Measurements from ENCODE around the gene FKBP2. TPM values are rescaled to one million over a fixed set of nuclear protein-coding genes. Genes with fewer than 3 reads are reported as not detected.

Gene FKBP2
- total RNA-seq, 1 experiment from 2014 or later, result 57.2 TPM

GRCh38 chr11:64292460-64293254, 51.8 kb downstream of the FKBP2 start:
- Mint-ChIP-seq H3K27ac (no peak overlapping the region), H3K9me3 (no peaks in the 10 kb centered on the region), H3K4me3 (peak overlapping the region; percentile 60), H3K36me3 (no peaks in the 10 kb centered on the region), H3K4me1 (peaks cover 12% of the 10 kb centered on the region), H3K27me3 (ENCODE audit: low read depth) (peaks cover 83% of the 10 kb centered on the region)
- POLR2A ChIA-PET, result interaction anchor here (0.8 kb wide), 1 partner anchor 8 kb away, joined by 3 read pairs; no protein-coding TSS in a partner anchor
- ATAC-seq (peak; percentile 27), DNase-seq (ENCODE audit: low spot score) (no peak)
- TF ChIP-seq USF2 (CRISPR knock-in tag; IDR thresholded peaks at IDR 0.05), result no peak
- TF ChIP-seq HMGA2 (CRISPR knock-in tag; IDR thresholded peaks at IDR 0.05), result no peak
- TF ChIP-seq ATF6 (CRISPR knock-in tag; IDR thresholded peaks at IDR 0.05), result no peak
- TF ChIP-seq JUN (CRISPR knock-in tag; IDR thresholded peaks at IDR 0.05), result no peak
- no peak for TF ChIP-seq IRF2 (CRISPR knock-in tag; IDR thresholded peaks at IDR 0.05; ENCODE audit: borderline replicate concordance, low read depth)
- peak; percentile 57 for TF ChIP-seq PRDM15 (CRISPR knock-in tag; IDR thresholded peaks at IDR 0.05)
- TF ChIP-seq ZMAT4 (CRISPR knock-in tag; IDR thresholded peaks at IDR 0.05), result no peak
- CTCF ChIA-PET, result interaction anchor here (0.6 to 12.5 kb wide), 7 partner anchors 10 to 88 kb away, joined by 3 to 151 read pairs (median 3); partner anchors contain the start of genes ESRRA, PRDX5 and TRMT112

Other genes starting within 250 kb of the FKBP2 start
- gene FLRT1, start 205.2 kb upstream of the FKBP2 start, total RNA-seq (2021), result 0.14 to 0.20 TPM (median 0.16 TPM) in 3 replicates
- gene MACROD1, start 75.0 kb upstream of the FKBP2 start, total RNA-seq (2021), result 36.9 to 54.4 TPM (median 52.9 TPM) in 3 replicates
- gene STIP1, start 54.9 kb upstream of the FKBP2 start, total RNA-seq (2021), result 291 to 296 TPM (median 296 TPM) in 3 replicates
- gene FERMT3, start 34.4 kb upstream of the FKBP2 start, total RNA-seq (2021), result 3.8 to 8.2 TPM (median 3.8 TPM) in 3 replicates
- gene TRPT1, start 14.9 kb upstream of the FKBP2 start, total RNA-seq (2021), result 52.3 to 58.8 TPM (median 53.2 TPM) in 3 replicates
- 59.1 to 64.4 TPM (median 60.1 TPM) in 3 replicates for gene NUDT22, start 14.8 kb upstream of the FKBP2 start, total RNA-seq (2021)
- gene DNAJC4, start 10.5 kb upstream of the FKBP2 start, total RNA-seq (2021), result 26.0 to 27.2 TPM (median 27.1 TPM) in 3 replicates
- 51.7 to 62.2 TPM (median 59.7 TPM) in 3 replicates for gene VEGFB, start 6.5 kb upstream of the FKBP2 start, total RNA-seq (2021)
- 435 to 471 TPM (median 458 TPM) in 3 replicates for gene PPP1R14B, start 5.8 kb downstream of the FKBP2 start, total RNA-seq (2021)
- 80.0 to 97.4 TPM (median 82.2 TPM) in 3 replicates for gene PLCB3, start 10.4 kb downstream of the FKBP2 start, total RNA-seq (2021)
- 30.5 to 34.7 TPM (median 31.3 TPM) in 3 replicates for gene BAD, start 43.6 kb downstream of the FKBP2 start, total RNA-seq (2021)
- gene GPR137, start 44.8 kb downstream of the FKBP2 start, total RNA-seq (2021), result 51.1 to 53.8 TPM (median 51.8 TPM) in 3 replicates
- gene KCNK4, start 50.2 kb downstream of the FKBP2 start, total RNA-seq (2021), result 0.25 to 0.74 TPM (median 0.48 TPM) in 3 replicates
- gene CATSPERZ, start 59.3 kb downstream of the FKBP2 start, total RNA-seq (2021), result 1.1 to 2.5 TPM (median 2.0 TPM) in 3 replicates
- 56.3 to 81.9 TPM (median 59.1 TPM) in 3 replicates for gene ESRRA, start 64.4 kb downstream of the FKBP2 start, total RNA-seq (2021)
- 285 to 321 TPM (median 314 TPM) in 3 replicates for gene TRMT112, start 76.5 kb downstream of the FKBP2 start, total RNA-seq (2021)
- gene PRDX5, start 77.0 kb downstream of the FKBP2 start, total RNA-seq (2021), result 255 to 293 TPM (median 282 TPM) in 3 replicates
- 17.0 to 22.0 TPM (median 19.9 TPM) in 3 replicates for gene CCDC88B, start 99.1 kb downstream of the FKBP2 start, total RNA-seq (2021)
- gene RPS6KA4, start 118.1 kb downstream of the FKBP2 start, total RNA-seq (2021), result 16.8 to 18.3 TPM (median 18.3 TPM) in 3 replicates

Measured in WTC11 (cell line).